PC-3 (cell line): ENCODE measurements around the gene MXI1.
"Not testable (repeated sequence)": the region's sequence is repeated elsewhere in the genome, so short reads cannot be mapped to it uniquely, and the experiment has no call there.

Experiments
- CTCF ChIP-seq: fragments of 300-600 bp; sonication (generic); conservative IDR thresholded peaks from 2 replicates; pipeline ENCODE4 v1.5.1; 2017; ENCODE audit warnings: antibody characterized with exemption, low read depth, mild to moderate bottlenecking, low read length
- EZH2 ChIP-seq: fragments of 300-600 bp; sonication (generic); IDR thresholded peaks from one replicate; pipeline ENCODE4 v1.6.1; 2017; ENCODE audit warnings: antibody characterized with exemption, mild to moderate bottlenecking, low read length; ENCODE audit not compliant: unreplicated experiment
- EZH2phosphoT487 ChIP-seq: fragments of 300-600 bp; sonication (generic); IDR thresholded peaks from 2 replicates; pipeline ENCODE4 v1.6.1; 2018; ENCODE audit warnings: mild to moderate bottlenecking, antibody characterized with exemption, low read length, borderline replicate concordance

- TF ChIP-seq CTCF, EZH2phosphoT487, EZH2: not testable (repeated sequence)
Measured at GRCh38 chr10:110201046-110201445, 6.4 kb upstream of the MXI1 start.
